Choroid plexus epithelial cell (primary cell): Measurements from ENCODE around the gene KRT74.
"Not testable (repeated sequence)": the region's sequence is repeated elsewhere in the genome, so short reads cannot be mapped to it uniquely, and the experiment has no call there.

Experiments used
- DNase-seq: peaks from one replicate; pipeline ENCODE4 v3.0.0-alpha.2; 2010; ENCODE audit warnings: low read depth
- H3K4me3 ChIP-seq: 2 replicates; pipeline ENCODE4 v1.5.1; 2011; ENCODE audit warnings: low read depth, mild to moderate bottlenecking, control low read depth, low read length, moderate library complexity
- TF ChIP-seq, protein P1 (sequence below): conservative IDR thresholded peaks from 2 replicates; pipeline ENCODE4 v1.5.1; 2011; ENCODE audit warnings: low read depth, mild to moderate bottlenecking, control low read depth, inconsistent platforms, low read length, moderate library complexity

Gene KRT74

DNA sequence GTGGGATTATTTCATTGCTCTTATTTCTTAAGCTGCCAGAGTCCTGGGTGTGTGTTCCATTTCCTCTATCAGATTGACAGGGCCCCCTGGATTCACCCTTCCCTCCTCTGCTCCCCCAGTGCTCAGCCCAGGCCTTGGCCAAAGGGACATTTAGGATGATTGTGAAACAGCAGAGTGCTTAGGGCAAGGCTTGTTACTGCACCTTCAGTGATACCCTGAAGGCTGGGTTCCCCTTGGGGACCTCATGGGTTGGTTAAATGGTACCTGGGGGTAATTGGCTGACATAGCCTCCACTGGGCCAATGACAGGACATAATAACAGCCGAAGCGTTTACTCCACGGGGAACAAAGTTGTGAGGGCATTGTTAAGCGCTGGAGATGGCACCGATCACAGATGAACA, 28.9 kb upstream of the KRT74 start:
- TF ChIP-seq, protein P1, sequence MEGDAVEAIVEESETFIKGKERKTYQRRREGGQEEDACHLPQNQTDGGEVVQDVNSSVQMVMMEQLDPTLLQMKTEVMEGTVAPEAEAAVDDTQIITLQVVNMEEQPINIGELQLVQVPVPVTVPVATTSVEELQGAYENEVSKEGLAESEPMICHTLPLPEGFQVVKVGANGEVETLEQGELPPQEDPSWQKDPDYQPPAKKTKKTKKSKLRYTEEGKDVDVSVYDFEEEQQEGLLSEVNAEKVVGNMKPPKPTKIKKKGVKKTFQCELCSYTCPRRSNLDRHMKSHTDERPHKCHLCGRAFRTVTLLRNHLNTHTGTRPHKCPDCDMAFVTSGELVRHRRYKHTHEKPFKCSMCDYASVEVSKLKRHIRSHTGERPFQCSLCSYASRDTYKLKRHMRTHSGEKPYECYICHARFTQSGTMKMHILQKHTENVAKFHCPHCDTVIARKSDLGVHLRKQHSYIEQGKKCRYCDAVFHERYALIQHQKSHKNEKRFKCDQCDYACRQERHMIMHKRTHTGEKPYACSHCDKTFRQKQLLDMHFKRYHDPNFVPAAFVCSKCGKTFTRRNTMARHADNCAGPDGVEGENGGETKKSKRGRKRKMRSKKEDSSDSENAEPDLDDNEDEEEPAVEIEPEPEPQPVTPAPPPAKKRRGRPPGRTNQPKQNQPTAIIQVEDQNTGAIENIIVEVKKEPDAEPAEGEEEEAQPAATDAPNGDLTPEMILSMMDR, result no peak
- DNase-seq, result no peak
- no peak overlapping the region for H3K4me3 ChIP-seq

DNA sequence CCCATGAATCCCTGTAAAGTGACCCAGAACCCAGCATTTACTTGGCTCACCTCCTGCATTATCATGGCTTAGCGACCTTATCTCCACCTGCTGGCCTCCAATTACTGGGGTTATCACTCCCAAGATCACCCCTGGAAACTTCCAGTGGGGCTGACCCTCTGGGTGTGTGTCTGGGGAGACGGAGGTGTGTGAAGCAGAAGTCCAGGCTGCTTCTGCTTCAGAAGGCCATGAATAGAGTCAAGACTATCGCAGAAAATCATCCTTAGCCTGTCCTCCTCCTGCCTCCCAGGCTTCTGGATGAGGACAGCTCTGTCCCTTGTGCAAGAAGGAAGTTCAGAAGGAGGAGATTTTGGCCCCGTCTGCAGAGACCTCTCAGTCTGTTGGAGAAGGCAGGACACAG, 28.0 kb upstream of the KRT74 start:
- TF ChIP-seq, protein P1, result no peak
- H3K4me3 ChIP-seq, result no peak overlapping the region
- DNase-seq, result no peak

DNA sequence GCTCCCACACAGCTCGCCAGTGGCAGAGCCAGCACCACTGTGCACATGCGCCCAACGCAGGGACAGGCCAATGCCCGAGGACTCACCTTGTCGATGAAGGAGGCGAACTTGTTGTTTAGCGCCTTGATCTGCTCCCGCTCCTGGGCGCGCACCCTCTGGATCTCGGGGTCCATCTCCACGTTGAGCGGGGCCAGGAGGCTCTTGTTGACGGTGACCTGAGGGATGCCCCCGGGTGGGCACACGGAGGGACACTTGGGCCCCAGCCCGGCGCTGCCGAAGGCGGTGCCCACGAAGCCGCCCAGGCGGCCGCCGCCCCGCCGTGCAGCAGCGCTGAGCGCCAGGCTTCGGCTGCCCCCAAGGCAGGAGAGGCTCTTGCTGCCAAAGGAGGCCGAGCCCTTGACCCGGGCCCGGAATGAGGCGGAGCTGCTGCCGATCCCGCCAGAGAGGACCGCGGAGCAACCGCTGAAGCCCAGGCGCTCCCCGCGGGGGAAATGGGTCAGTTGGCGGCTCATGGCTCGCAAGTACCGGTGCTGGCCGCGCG, 27.4 kb upstream of the KRT74 start, which contains the start of gene KRT72:
TSS of gene KRT72 (minus strand) at position 523 of the 541 bp plus-strand sequence. CDS start at position 512, 11 bp downstream.
- TF ChIP-seq, protein P1, result no peak
- no peak for DNase-seq
- H3K4me3 ChIP-seq, result no peak within 1 kb of the TSS

DNA sequence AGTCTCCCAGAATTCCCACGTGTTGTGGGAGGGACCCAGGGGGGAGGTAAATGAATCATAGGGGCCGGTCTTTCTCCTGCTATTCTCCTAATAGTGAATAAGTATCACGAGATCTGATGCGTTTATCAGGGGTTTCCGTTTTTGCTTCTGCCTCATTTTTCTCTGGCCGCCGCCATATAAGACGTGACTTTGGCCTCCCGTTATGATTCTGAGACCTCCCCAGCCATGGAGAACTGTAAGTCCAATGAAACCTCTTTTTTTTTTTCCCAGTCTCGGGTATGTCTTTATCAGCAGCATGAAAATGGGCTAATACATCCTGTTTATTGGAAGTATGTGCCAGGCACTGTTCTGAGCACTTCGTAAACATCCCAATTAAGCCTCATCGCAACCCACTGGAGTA, 26.8 kb upstream of the KRT74 start:
- no peak for DNase-seq

DNA sequence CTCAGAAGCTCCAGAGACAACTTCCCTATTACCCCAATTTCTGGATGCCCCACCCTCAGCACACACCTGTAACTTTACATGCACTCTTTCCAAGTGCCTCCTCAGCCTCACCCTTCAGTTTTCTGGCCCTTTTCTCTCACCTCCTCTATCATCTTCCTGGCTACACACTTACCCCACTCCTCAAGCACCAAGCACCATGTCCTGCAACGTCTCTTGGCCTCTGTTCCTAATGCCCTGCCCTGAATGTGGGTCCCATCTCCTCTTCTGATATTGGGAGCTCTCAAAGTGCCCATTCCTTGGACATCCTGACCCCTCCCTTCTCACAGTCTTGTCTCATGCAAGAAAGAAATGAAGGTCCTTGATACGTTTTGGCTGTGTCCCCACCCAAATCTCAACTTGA, 26.4 kb upstream of the KRT74 start:
- TF ChIP-seq, protein P1, result no peak
- H3K4me3 ChIP-seq, result no peak overlapping the region
- DNase-seq, result no peak

More for the DNA sequence above, 26.8 kb upstream of the KRT74 start:
- H3K4me3 ChIP-seq, result no peak overlapping the region
- TF ChIP-seq, protein P1, result no peak

DNA sequence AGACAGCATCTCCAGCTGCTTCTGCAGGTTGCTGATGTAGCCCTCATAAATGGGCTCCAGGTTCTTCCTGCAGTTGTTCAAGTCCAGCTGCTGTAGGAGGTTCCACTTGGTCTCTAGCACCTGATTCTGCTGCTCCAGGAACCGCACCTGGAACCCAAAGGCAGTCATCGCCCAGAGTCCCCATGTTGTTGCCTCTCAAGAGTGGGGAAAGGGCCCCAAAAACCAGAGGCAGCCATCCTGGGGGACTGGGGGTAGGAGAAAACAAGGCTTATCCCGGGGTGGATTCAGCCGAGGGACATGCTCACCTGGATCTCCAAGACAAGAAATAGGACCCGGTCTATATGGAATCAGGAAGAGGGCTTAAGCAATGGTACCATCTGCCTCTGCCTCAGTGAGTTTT, 25.3 kb upstream of the KRT74 start:
- DNase-seq, result no peak
- no peak overlapping the region for H3K4me3 ChIP-seq
- TF ChIP-seq, protein P1, result no peak

DNA sequence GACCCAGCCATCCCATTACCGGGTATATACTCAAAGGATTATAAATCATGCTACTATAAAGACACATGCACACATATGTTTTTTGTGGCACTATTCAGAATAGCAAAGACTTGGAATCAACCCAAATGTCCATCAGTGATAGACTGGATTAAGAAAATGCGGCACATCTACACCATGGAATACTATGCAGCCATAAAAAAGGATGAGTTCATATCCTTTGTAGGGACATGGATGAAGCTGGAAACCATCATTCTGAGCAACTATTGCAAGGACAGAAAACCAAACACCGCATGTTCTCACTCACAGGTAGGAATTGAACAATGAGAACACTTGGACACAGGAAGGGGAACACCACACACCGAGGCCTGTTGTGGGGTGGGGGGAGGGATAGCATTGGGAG, 20.6 kb upstream of the KRT74 start:
- H3K4me3 ChIP-seq, DNase-seq: not testable (repeated sequence)
